Heart left ventricle (tissue), 13 donors: ENCODE data around the gene SULT1A1.
"Not testable (repeated sequence)": the region's sequence is repeated elsewhere in the genome, so short reads cannot be mapped to it uniquely, and the experiment has no call there.

ENCODE experiments used
- POLR2A ChIP-seq, 2 donors: fragments of 450-650 bp; IDR thresholded peaks; one replicate each; pipeline ENCODE4 v1.6.1; 2017; ENCODE audit warnings: antibody characterized with exemption in 2 of 2, mild to moderate bottlenecking in 2 of 2, moderate library complexity in 2 of 2
- TF ChIP-seq, protein P1 (sequence below), 12 donors: fragments of 200-600 bp; sonication (generic) in 4 of 12; IDR thresholded peaks; one replicate each; pipeline versions ENCODE4 v1.5.0 to v1.8.0; 2018 to 2022; ENCODE audit warnings: antibody characterized with exemption in 12 of 12, mild to moderate bottlenecking in 5 of 12
- donor health status: ischemic (EF 13 %, LVEDD 7.1; RV severe dilation, severe dysfunction).
- donor health status: DM: no; HTN: yes; CAD: no.
- donor health status: DM: no; HTN: no; CAD: no.
- donor health status: ischemic (EF 25% LVEDD 6.9; RV normal size, moderate dysfunction).
- donor health status: ischemic (EF 25% LVEDD 5.7; RV mildly dilated, moderate dysfunction).
- donor health status: ischemic (EF 35%, LVEDD 5.7; RV mildly dilated, moderate dysfunction).
- donor health status: nonischemic (EF 11% LVEDD 7.7; RV severe dilation, severe dysfunction).
- donor health status: DM: yes; HTN: yes; CAD: no.
- donor health status: PGD.
- donor health status: ischemic (EF 29% LVEDD 5.4; RV normal size, mild dysfunction).
- donor health status: nonischemic (EF 23%, LVEDD 6.1; RV moderate dilation, normal function).

- TF ChIP-seq, protein P1, sequence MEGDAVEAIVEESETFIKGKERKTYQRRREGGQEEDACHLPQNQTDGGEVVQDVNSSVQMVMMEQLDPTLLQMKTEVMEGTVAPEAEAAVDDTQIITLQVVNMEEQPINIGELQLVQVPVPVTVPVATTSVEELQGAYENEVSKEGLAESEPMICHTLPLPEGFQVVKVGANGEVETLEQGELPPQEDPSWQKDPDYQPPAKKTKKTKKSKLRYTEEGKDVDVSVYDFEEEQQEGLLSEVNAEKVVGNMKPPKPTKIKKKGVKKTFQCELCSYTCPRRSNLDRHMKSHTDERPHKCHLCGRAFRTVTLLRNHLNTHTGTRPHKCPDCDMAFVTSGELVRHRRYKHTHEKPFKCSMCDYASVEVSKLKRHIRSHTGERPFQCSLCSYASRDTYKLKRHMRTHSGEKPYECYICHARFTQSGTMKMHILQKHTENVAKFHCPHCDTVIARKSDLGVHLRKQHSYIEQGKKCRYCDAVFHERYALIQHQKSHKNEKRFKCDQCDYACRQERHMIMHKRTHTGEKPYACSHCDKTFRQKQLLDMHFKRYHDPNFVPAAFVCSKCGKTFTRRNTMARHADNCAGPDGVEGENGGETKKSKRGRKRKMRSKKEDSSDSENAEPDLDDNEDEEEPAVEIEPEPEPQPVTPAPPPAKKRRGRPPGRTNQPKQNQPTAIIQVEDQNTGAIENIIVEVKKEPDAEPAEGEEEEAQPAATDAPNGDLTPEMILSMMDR (IDR thresholded peaks at IDR 0.05), result not testable (repeated sequence)
- TF ChIP-seq POLR2A (IDR thresholded peaks at IDR 0.05), result not testable (repeated sequence)
These were observed 812 bp downstream of the SULT1A1 start for GRCh38 chr16:28608867-28609596.
